ENCODE results near the gene NSG1. TPM values are rescaled to one million over a fixed set of nuclear protein-coding genes. Genes with fewer than 3 reads are reported as not detected.

Gene NSG1
- total RNA-seq, 2 experiments from 2014 or later, result 4.1 to 5.3 TPM

Other genes with a start within 250 kb of the NSG1 start
- not detected for gene OTOP1, start 160.2 kb upstream of the NSG1 start, total RNA-seq
- gene TMEM128, start 138.9 kb upstream of the NSG1 start, total RNA-seq, result 10 to 100 TPM; 14.6 to 25.3 TPM
- gene LYAR, start 96.9 kb upstream of the NSG1 start, total RNA-seq, result 10 to 100 TPM; 65.6 to 74.3 TPM
- gene ZBTB49, start 96.9 kb upstream of the NSG1 start, total RNA-seq, result 1 to 10 TPM; 3.3 to 3.8 TPM
- gene STX18, start 154.9 kb downstream of the NSG1 start, total RNA-seq, result 10 to 100 TPM; 25.3 to 33.5 TPM